ENCODE data around the gene LTC4S. TPM values are rescaled to one million over a fixed set of nuclear protein-coding genes. Genes with fewer than 3 reads are reported as not detected.
"Not testable (repeated sequence)": the region's sequence is repeated elsewhere in the genome, so short reads cannot be mapped to it uniquely, and the experiment has no call there.

The LTC4S gene
- polyA plus RNA-seq, 2 of the 4 experiments (the other 2 are of a cell fraction): not detected

DNA sequence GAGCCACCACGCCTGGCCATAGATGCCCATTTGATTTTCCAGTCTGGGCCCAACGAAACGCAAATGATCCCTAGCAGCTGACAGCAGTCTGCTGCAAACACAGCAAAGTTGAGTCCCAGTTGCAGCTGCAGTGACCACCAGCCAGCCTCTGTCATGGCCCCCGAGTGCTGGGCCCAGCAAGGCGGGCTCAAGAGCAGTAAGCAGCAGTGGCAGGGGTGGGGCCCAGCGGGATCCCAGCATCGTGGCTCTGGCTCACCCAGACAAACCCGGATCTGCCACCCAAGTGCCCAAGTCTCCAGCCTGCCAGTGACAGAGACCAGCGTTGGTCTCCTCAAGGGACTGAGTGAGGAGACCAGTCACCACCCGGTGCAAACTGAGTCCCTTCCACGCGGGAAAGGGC, 6.9 kb upstream of the LTC4S start (continued):
- no peak for TF ChIP-seq FOSB (CRISPR knock-in tag; IDR thresholded peaks at IDR 0.05)

DNA sequence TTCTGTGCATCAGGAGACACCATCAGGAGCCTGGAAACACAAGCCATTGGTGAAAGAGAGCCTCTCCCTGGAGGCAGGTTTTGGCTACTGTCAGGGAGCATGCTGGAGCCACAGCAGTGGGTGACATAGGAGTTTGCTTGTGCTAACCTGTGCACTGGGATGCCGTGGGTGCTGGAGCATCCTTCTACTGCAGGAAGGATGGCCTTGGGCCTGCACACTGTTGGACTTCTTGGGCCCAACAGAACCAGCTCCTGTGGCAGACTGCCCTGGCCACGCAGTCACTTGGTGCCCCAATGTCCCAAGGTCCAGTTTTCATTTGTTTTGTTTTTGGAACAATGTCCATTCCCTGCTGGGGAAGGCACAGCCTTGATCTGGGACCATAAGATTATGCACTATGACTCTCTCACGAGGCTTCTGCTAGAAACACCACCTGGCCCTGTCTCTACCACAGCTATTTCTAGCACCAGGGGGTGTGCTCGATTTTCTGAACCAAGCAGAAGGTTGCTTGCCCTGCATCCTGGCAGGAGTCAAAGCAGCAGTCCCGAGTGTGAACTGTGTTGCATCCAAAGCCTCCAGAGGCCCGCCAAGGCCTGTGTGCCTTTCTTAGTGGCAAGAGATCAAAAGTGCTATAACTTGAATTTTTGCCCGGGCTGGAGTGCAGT, 5.5 kb upstream of the LTC4S start:
- no peaks in the 10 kb centered on the region for H3K9me3 ChIP-seq
- WGBS (ENCODE audit: missing lambda C conversion rate): 88% methylated on average over 7 of the region's 7 CpGs
- POLR2A ChIA-PET: no interaction called here
- 0 out of 6 replicates have a peak, but pooled peaks of 1 of the 2 experiments have one; percentile 7 for ATAC-seq
- FAIRE-seq: no peak
- no peaks in the 10 kb centered on the region for H3K4me1 ChIP-seq
- no peak for DNase-seq (ENCODE audit: low read depth in 1 of 2, low spot score in 1 of 2)
- TF ChIP-seq JUNB (IDR thresholded peaks at IDR 0.05) (no peak), CBX2 (IDR thresholded peaks at IDR 0.05; ENCODE audit: borderline replicate concordance, low read depth) (no peak), TP53 (CRISPR knock-in tag; IDR thresholded peaks at IDR 0.05) (no peak), HOXB5 (CRISPR knock-in tag; IDR thresholded peaks at IDR 0.05) (no peak), EP300 (IDR thresholded peaks at IDR 0.05) (no peak), CHD4 (IDR thresholded peaks at IDR 0.05; ENCODE audit: borderline replicate concordance) (no peak)
- TF ChIP-seq, protein P1, sequence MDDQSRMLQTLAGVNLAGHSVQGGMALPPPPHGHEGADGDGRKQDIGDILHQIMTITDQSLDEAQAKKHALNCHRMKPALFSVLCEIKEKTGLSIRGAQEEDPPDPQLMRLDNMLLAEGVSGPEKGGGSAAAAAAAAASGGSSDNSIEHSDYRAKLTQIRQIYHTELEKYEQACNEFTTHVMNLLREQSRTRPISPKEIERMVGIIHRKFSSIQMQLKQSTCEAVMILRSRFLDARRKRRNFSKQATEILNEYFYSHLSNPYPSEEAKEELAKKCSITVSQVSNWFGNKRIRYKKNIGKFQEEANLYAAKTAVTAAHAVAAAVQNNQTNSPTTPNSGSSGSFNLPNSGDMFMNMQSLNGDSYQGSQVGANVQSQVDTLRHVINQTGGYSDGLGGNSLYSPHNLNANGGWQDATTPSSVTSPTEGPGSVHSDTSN (IDR thresholded peaks at IDR 0.05): no peak
- TF ChIP-seq, protein P2, sequence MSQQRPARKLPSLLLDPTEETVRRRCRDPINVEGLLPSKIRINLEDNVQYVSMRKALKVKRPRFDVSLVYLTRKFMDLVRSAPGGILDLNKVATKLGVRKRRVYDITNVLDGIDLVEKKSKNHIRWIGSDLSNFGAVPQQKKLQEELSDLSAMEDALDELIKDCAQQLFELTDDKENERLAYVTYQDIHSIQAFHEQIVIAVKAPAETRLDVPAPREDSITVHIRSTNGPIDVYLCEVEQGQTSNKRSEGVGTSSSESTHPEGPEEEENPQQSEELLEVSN (IDR thresholded peaks at IDR 0.05; ENCODE audit: borderline replicate concordance, low read depth): no peak
- CTCF ChIA-PET: interaction anchor here (0.5 to 6.4 kb wide), 9 partner anchors 8 to 1382 kb away, joined by 3 to 28 read pairs (median 4); no protein-coding TSS in a partner anchor
- no peak overlapping the region for H3K27ac ChIP-seq
- no peak overlapping the region for H3K4me3 ChIP-seq
- no peak overlapping the region for H3K4me2 ChIP-seq

DNA sequence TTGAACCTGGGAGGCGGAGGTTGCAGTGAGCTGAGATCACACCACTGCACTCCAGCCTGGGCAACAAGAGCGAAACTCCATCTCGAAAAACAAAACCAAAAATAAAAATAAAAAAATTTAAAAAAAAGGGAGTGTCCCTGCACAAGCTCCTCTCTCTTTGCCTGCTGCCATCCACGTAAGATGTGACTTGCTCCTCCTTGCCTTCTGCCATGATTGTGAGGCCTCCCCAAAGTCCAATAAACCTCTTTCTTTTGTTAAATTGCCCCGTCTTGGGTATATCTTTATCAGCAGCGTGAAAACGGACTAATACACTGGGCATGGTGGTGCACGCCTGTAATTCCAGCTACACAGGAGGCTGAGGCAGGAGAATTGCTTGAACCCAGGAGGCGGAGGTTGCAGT, 4.5 kb upstream of the LTC4S start:
- H3K9me3 ChIP-seq; H3K27ac ChIP-seq; DNase-seq (ENCODE audit: low read depth in 1 of 2, low spot score in 1 of 2); H3K4me2 ChIP-seq; H3K4me1 ChIP-seq; POLR2A ChIA-PET; ATAC-seq; FAIRE-seq; H3K4me3 ChIP-seq: not testable (repeated sequence)
- CTCF ChIA-PET: interaction anchor here (1.2 to 6.4 kb wide), 4 partner anchors 9 to 26 kb away, joined by 3 to 28 read pairs (median 10); no protein-coding TSS in a partner anchor
- WGBS (ENCODE audit: missing lambda C conversion rate): 99% methylated on average over 8 of the region's 9 CpGs

DNA sequence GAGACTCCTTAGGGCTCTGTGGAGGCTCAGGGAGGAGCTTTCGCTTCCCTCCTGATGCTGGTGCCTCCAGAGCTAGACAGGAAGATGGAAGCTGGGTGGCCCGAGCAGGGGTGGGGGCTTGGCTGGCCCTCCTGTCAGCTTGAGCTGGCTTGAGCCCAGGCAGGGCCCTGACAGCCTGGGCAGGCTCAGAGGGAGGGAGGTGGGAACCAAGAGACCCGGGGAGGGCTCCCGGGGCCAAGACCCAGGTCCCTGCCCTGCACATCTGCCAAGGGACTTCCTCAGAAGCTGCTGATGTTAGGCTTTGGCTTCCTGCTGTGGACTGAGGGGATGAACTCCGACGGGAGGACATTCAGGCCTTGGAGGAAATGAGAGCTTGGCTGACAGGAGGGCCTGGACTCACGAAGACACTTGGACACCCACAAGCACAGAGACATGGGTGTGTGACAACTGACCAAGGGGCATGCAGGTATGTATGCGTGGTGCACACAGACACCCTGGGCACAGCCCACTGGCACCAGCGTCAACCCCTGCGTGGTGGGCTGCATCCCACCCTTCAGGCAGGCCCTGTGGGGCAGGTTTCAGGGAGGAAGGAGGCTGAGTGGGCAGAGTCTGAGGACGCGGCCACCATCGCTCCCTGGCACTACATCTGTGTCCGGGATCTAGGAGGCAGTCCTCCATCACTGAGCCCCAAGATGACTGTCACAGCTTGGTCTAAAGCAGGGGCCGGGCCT, 1.7 kb upstream of the LTC4S start:
- ChIA-PET CTCF (interaction anchor here (0.6 to 6.4 kb wide), 7 partner anchors 10 to 300 kb away, joined by 3 to 28 read pairs (median 4); no protein-coding TSS in a partner anchor), POLR2A (no interaction called here)
- Histone ChIP-seq H3K4me2 (no peak overlapping the region), H3K27ac (no peak overlapping the region), H3K4me1 (peaks cover 14% of the 10 kb centered on the region; the same call in 2 of the 3 replicates), H3K9me3 (no peaks in the 10 kb centered on the region), H3K4me3 (no peak overlapping the region)
- no peak for ATAC-seq
- DNase-seq (ENCODE audit: low read depth in 1 of 2, low spot score in 1 of 2): no peak
- FAIRE-seq: no peak
- TF ChIP-seq NPAS2 (CRISPR knock-in tag; IDR thresholded peaks at IDR 0.05; ENCODE audit: borderline replicate concordance) (no peak), JUNB (IDR thresholded peaks at IDR 0.05) (no peak), EP300 (IDR thresholded peaks at IDR 0.05) (no peak)
- TF ChIP-seq, protein P3, sequence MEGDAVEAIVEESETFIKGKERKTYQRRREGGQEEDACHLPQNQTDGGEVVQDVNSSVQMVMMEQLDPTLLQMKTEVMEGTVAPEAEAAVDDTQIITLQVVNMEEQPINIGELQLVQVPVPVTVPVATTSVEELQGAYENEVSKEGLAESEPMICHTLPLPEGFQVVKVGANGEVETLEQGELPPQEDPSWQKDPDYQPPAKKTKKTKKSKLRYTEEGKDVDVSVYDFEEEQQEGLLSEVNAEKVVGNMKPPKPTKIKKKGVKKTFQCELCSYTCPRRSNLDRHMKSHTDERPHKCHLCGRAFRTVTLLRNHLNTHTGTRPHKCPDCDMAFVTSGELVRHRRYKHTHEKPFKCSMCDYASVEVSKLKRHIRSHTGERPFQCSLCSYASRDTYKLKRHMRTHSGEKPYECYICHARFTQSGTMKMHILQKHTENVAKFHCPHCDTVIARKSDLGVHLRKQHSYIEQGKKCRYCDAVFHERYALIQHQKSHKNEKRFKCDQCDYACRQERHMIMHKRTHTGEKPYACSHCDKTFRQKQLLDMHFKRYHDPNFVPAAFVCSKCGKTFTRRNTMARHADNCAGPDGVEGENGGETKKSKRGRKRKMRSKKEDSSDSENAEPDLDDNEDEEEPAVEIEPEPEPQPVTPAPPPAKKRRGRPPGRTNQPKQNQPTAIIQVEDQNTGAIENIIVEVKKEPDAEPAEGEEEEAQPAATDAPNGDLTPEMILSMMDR (IDR thresholded peaks at IDR 0.05): no peak
- WGBS (ENCODE audit: missing lambda C conversion rate): 84% methylated on average over 14 of the region's 15 CpGs
